GM18526 (cell line): ENCODE measurements around the gene ADA.

Experiments
- POLR2A ChIP-seq: IDR thresholded peaks from 3 replicates; pipeline ENCODE4 v1.6.1; 2011; ENCODE audit not compliant: insufficient read length; ENCODE audit errors: extremely low read depth

The ADA gene

DNA sequence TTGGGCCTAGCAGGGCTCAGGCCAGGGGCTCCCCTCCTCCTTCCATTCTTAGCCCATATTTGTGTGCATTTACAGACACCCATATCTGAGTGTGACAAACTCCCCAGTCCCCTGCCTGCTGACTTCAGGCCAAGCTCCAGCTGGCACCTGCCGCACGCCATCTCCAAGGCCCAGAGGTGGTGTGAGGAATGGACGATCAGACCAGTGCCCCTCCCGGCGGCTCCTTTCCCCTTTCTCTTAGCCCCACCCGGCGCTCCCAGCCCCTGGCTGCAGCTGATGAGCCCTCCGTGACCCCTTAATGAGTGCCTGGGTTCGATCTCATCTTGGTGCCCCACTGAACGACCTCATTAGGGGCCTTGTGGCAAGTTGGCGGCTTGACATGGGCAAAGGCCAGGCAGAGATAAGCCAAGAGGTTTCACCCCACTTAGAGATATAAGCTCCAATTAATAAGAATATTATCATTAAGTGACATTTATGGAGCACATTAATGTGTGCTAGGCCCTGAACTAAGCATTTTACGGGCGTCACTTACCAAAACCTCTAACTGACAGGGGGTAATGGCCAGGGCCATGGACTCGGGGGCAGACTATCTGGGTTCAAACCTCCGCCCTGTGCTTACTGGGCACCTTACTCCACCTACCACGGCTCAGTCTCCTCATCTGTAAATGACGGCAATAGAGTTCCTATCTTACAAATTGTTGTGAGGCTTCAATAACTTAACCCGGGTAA lies 17.5 kb downstream of the ADA start:
- no peak for TF ChIP-seq POLR2A

- no peak for TF ChIP-seq POLR2A
Measured at GRCh38 chr20:44633187-44633810, 18.2 kb downstream of the ADA start.

- no peak for TF ChIP-seq POLR2A
Measured at GRCh38 chr20:44632103-44632752, 19.3 kb downstream of the ADA start.

- no peak for TF ChIP-seq POLR2A
Measured at GRCh38 chr20:44630297-44630696, 21.2 kb downstream of the ADA start.

- no peak for TF ChIP-seq POLR2A
Measured at GRCh38 chr20:44629542-44629941, 22.0 kb downstream of the ADA start.

GRCh38 chr20:44629017-44629385 lies 22.5 kb downstream of the ADA start:
- no peak for TF ChIP-seq POLR2A

DNA sequence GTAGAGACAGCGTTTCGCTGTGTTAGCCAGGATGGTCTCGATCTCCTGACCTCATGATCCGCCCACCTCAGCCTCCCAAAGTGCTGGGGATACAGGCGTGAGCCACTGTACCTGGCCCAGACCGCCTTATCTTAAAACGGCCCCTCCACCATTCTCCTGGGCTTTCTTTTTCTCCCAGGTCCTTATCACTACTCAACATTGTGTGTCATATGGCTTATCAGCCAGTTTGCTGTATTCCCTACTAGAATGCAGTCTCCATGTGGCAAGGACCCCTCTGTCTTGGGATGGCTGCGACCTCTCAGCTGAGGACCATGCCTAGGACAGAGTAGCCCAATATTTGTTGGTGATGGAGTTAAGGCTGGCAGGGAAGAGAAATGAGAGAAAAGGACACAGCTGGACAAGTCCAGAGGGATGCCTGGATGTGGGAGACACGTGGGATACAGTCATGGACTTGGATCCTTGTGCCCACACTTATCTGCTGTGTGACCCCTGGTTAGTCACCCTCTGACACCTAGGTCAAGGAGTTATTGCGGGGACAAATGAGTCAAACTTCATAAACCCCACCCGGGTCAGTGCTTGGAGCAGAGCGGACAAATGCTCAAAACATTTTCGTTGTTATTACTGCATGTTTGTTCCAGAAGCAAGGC lies 24.0 kb downstream of the ADA start:
- TF ChIP-seq POLR2A, result no peak

DNA sequence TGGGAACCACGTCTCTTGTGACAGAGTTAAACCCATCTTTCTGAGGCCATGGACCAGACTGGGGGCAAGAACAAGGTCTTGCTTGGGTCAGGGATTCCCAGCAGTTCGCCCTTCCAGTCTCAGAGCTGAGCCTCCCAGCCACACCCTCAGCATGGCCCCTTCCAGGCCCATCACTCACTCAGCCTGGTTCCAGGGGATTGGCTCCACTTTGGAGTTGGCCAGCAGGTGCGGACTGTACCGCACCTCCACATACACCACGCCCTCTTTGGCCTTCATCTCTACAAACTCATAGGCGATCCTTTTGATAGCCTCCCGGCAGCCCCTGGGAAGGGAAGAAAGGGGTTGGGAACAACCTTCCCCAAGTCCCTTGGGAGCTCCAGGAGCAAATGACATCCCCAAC lies 25.2 kb downstream of the ADA start:
- TF ChIP-seq POLR2A, result no peak

DNA sequence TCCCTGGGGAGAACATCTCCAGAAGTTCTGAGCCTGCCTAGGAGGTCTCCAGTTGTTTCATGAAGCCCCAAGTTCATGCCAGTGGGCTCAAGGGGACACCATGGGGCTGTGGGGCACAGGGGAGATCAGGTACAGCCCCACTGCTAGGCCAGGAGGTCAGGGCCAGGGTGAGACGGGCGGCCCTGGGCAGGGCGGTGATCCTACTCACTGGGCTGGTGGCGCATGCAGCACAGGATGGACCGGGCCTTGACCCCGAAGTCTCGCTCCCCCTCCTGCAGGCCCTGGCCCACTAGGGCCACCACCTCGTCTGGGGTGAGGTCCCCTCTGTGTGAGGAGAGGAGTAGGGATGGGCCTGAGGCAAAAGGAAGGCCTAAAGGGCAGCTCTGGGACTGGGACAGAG lies 26.1 kb downstream of the ADA start:
- TF ChIP-seq POLR2A, result no peak

DNA sequence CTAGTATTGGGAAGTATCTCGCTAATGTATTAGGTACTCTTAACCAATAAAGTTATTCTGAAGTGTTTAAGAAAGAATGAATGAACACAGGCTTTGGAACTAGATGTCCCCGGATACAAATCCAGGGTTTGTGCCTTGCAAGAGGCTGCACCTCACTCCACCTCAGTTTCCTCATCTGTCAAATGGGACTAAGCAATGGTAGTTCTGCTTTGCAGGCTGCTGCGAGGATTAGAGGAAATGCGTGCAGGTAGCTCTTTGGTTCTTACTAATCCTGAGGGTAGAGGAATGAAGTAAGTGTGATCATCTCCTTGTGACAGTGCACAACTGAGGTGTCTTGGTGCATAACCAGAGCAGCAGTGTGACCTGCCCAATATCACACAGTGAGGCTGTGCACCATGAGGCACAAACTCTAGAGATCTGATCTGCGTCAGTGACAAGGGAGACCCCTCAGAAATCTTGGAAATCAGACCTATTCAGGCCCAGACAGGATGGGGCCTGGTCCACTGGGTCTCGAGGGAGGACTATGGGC lies 26.7 kb downstream of the ADA start:
- no peak for TF ChIP-seq POLR2A

DNA sequence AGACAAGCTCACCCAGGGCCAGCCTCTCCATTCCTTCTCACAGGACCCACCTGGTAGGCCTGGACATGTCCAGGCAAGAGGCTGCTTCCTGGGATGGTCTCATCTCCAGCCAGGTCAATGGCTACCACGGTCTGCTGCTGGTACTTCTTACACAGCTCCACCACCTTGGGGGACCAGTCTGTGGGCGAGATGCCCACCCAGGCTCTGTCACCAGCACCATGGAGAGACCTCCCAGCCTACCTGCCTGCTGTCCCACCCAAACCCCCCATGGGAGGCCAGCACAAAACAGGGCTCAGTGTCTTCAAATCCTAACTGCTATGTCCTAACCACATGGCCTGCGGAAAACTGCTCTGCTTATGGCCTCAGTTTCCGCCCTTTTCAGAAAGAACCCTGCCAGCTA lies 27.3 kb downstream of the ADA start:
- no peak for TF ChIP-seq POLR2A

DNA sequence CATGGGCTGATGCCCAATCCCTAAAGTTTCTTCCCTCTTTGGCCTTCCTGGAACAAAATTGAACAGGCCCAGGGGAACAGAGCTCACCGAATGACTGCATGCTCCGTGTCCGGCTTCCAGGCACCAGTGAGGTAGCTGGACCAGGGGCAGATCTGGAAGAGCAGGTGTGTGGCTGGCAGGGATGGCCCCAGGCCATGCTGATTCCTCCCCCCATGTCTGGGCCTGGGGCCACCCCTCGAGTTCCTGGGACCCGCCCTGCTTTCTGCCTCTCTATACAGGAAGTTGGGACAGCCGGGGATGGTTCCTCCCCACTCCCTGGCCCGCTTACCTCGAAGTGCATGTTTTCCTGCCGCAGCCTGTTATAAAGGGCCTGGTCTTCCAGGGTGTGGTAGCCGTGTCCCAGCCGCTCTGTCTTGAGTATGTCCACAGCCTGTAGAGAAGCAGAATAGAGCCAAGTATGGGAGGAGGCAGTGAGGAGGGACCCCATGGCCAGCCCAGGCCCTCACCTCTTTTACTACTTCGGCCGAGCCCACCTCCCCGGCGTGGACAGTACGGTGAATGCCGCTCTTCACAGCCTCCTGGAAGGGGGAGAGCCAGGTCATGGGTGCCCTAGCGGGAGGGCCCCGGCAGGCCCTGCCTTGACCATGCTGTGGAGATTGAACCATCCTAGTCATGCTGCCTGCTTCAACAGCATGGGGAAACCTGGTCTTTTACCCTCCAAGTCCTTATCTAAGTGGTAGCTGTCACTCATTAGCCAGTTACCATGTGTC lies 28.8 kb downstream of the ADA start:
- no peak for TF ChIP-seq POLR2A

GRCh38 chr20:44621939-44622338 lies 29.6 kb downstream of the ADA start:
- TF ChIP-seq POLR2A, result no peak

- TF ChIP-seq POLR2A, result no peak
Measured at GRCh38 chr20:44621325-44621724, 30.2 kb downstream of the ADA start.

DNA sequence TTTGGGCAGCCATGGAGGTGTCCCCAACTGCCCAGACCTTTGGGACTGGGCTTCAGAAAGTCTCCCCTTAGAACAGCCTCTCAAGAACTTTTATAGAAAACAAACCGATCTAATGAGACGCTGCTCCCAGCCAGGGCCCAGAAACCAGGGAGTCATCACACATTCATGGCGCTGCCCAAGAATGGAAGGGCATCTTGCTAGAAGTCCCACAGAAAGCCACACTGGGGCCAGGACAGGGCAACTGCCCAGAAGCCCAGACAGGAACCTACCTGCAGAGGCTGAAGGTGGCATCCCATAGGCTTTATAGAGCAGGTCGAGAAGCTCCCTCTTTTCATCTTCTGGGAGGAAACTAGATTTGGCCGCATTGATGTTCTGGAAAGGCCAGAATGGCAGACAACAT lies 31.5 kb downstream of the ADA start:
- TF ChIP-seq POLR2A, result no peak
